ENCODE results near the gene TTC5.

Gene TTC5

GRCh38 chr14:20247646-20248246 is 58.0 kb downstream of the TTC5 start:
- Histone ChIP-seq H3K4me3 (ENCODE audit: low read length) (no peak overlapping the region), H3K36me3 (ENCODE audit: control insufficient read depth, insufficient read depth, low read length) (no peaks in the 10 kb centered on the region), H3K27me3 (ENCODE audit: control insufficient read depth, insufficient read depth, low read length) (no peaks in the 10 kb centered on the region), H3K4me1 (ENCODE audit: control insufficient read depth, insufficient read depth, low read length) (no peaks in the 10 kb centered on the region), H3K9me3 (ENCODE audit: control insufficient read depth, insufficient read depth, low read length) (no peaks in the 10 kb centered on the region; the same call in 1 of the 2 replicates), H3K27ac (ENCODE audit: low read length) (no peak overlapping the region)
- WGBS (ENCODE audit: insufficient coverage, insufficient read length) = no CpG with 5 or more reads among the region's 3 CpGs
- DNase-seq (ENCODE audit: low read depth, low spot score) = no peak
